AG09309 (cell line): ENCODE results near the gene POLR3A.

Experiments
- DNase-seq: peaks from one replicate; pipeline ENCODE4 v3.0.0-alpha.2; 2010; ENCODE audit warnings: low read depth
- H3K4me3 ChIP-seq: 2 replicates; pipeline ENCODE4 v1.5.1; 2011; ENCODE audit warnings: mild to moderate bottlenecking, low read depth, low read length, moderate library complexity; ENCODE audit not compliant: control insufficient read depth
- CTCF ChIP-seq: IDR thresholded peaks from 2 replicates; pipeline ENCODE4 v1.5.1; 2011; ENCODE audit warnings: mild to moderate bottlenecking, low read depth, low read length, inconsistent platforms; ENCODE audit not compliant: insufficient read depth, control insufficient read depth; ENCODE audit errors: missing control alignments

The POLR3A gene

GRCh38 chr10:77979221-77979620 is 50.1 kb downstream of the POLR3A start:
- no peak for DNase-seq
- no peak for TF ChIP-seq CTCF
- no peak overlapping the region for H3K4me3 ChIP-seq

GRCh38 chr10:77978360-77978759 is 51.0 kb downstream of the POLR3A start:
- DNase-seq, result no peak
- TF ChIP-seq CTCF, result no peak
- H3K4me3 ChIP-seq, result no peak overlapping the region

GRCh38 chr10:77977934-77978333 is 51.4 kb downstream of the POLR3A start:
- no peak for DNase-seq
- no peak overlapping the region for H3K4me3 ChIP-seq
- no peak for TF ChIP-seq CTCF

GRCh38 chr10:77977016-77977415 is 52.3 kb downstream of the POLR3A start:
- DNase-seq, result no peak
- no peak overlapping the region for H3K4me3 ChIP-seq
- no peak for TF ChIP-seq CTCF

- no peak for DNase-seq
- TF ChIP-seq CTCF, result no peak
- H3K4me3 ChIP-seq, result no peak overlapping the region
Observed at GRCh38 chr10:77975086-77975666, 54.1 kb downstream of the POLR3A start.

GRCh38 chr10:77974396-77975074 is 54.8 kb downstream of the POLR3A start:
- peak; percentile 35 for TF ChIP-seq CTCF
- no peak overlapping the region for H3K4me3 ChIP-seq
- DNase-seq, result no peak

- no peak overlapping the region for H3K4me3 ChIP-seq
- no peak for DNase-seq
- TF ChIP-seq CTCF, result no peak
Observed at GRCh38 chr10:77973276-77973675, 56.0 kb downstream of the POLR3A start.
